Caco-2 (cell line): Measurements from ENCODE around the gene CSNK2A3. TPM values are rescaled to one million over a fixed set of nuclear protein-coding genes. Genes with fewer than 3 reads are reported as not detected.

ENCODE experiments used
- BruUV-seq: library from RNA; stranded (reverse); fragments of 400-500 nt; replicated peaks from 2 replicates; lab custom pipeline; 2021; lab: Mats Ljungman, UMichigan
- CTCF ChIA-PET: fragments of 300-600 bp; sonication (Branson Sonifier 250); formaldehyde crosslinking; loops from one replicate; lab custom pipeline; 2022; ENCODE audit warnings: antibody characterized with exemption; lab: Charles Lee
- POLR2A ChIA-PET: fragments of 300-600 bp; sonication (Branson Sonifier 250); formaldehyde crosslinking; loops from one replicate; lab custom pipeline; 2022; ENCODE audit warnings: antibody characterized with exemption; lab: Charles Lee
- DNase-seq, 2 experiments: peaks; one replicate each; pipeline versions ENCODE4 v3.0.0 to v3.0.0-alpha.2; 2020 to 2022
- H3K27me3 ChIP-seq: replicated peaks from 2 replicates; pipeline ENCODE4 v1.6.0; 2011; ENCODE audit warnings: low read length; ENCODE audit not compliant: control insufficient read depth, insufficient read depth
- H3K36me3 ChIP-seq: 2 replicates; pipeline ENCODE4 v1.5.1; 2011; ENCODE audit warnings: low read length; ENCODE audit not compliant: control insufficient read depth, insufficient read depth
- H3K4me1 ChIP-seq: fragments of 250-450 bp; sonication (Bioruptor Pico); 2 replicates; pipeline ENCODE4 v1.5.1; 2020; ENCODE audit warnings: mild to moderate bottlenecking
- H3K4me3 ChIP-seq: 2 replicates; pipeline ENCODE4 v1.5.1; 2011; ENCODE audit warnings: low read depth, mild to moderate bottlenecking, control low read depth, low read length
- H3K9me3 ChIP-seq: fragments of 250-450 bp; sonication (Bioruptor Pico); 2 replicates; pipeline ENCODE4 v1.5.1; 2020; ENCODE audit warnings: mild to moderate bottlenecking, moderate library complexity
- H3K27ac Mint-ChIP-seq: one replicate; pipeline ENCODE4 v1.8.0; 2022; ENCODE audit warnings: mixed read lengths; ENCODE audit not compliant: unreplicated experiment
- H3K27me3 Mint-ChIP-seq: one replicate; pipeline ENCODE4 v1.8.0; 2022; ENCODE audit warnings: mixed read lengths; ENCODE audit not compliant: insufficient read depth, unreplicated experiment
- H3K36me3 Mint-ChIP-seq: one replicate; pipeline ENCODE4 v1.8.0; 2022; ENCODE audit warnings: mild to moderate bottlenecking, mixed read lengths; ENCODE audit not compliant: insufficient read depth, unreplicated experiment
- H3K4me1 Mint-ChIP-seq: one replicate; pipeline ENCODE4 v1.8.0; 2022; ENCODE audit warnings: low read depth, mixed read lengths; ENCODE audit not compliant: unreplicated experiment
- H3K4me3 Mint-ChIP-seq: one replicate; pipeline ENCODE4 v1.8.0; 2022; ENCODE audit warnings: mild to moderate bottlenecking, moderate library complexity, mixed read lengths; ENCODE audit not compliant: unreplicated experiment
- H3K9me3 Mint-ChIP-seq: one replicate; pipeline ENCODE4 v1.8.0; 2022; ENCODE audit warnings: mixed read lengths; ENCODE audit not compliant: unreplicated experiment
- CTCF ChIP-seq, 2 experiments: fragments of 200-600 bp in 1 of 2; IDR thresholded peaks; 1 replicate in 1 of 2; 2 replicates in 1 of 2; pipeline versions ENCODE4 v1.5.1 to v1.8.0; 2011 to 2022; ENCODE audit warnings: antibody characterized with exemption in 1 of 2, control low read depth in 1 of 2, inconsistent platforms in 1 of 2, low read depth in 1 of 2, low read length in 1 of 2, mild to moderate bottlenecking in 1 of 2, moderate library complexity in 1 of 2; ENCODE audit not compliant: insufficient read depth in 1 of 2, severe bottlenecking in 1 of 2, unreplicated experiment in 1 of 2
- intact Hi-C: fragments of 100-400 bp; cut with micrococcal nuclease; formaldehyde crosslinking; loops from one replicate; pipeline ENCODE4 v1.10.0; 2022; ENCODE audit not compliant: unreplicated experiment
- total RNA-seq: library from RNA; stranded (reverse); gene quantifications from 2 replicates; pipeline ENCODE4 v1.2.3, GENCODE V29; 2022

The CSNK2A3 gene
- total RNA-seq, 1 experiment from 2014 or later: 0.75 TPM

- no peak for TF ChIP-seq CTCF (IDR thresholded peaks at IDR 0.05; ENCODE audit: insufficient read depth in 1 of 2, low read depth in 1 of 2, low read length in 1 of 2, severe bottlenecking in 1 of 2, unreplicated experiment in 1 of 2)
- Histone ChIP-seq H3K9me3 (no peaks in the 10 kb centered on the region), H3K27me3 (no peaks in the 10 kb centered on the region), H3K4me3 (no peak overlapping the region), H3K36me3 (no peaks in the 10 kb centered on the region), H3K4me1 (0 out of 2 replicates have a peak, but pooled peaks cover 4% of the 10 kb centered on the region)
- H3K27me3 Mint-ChIP-seq: peaks cover 8% of the 10 kb centered on the region
- ChIA-PET CTCF (no interaction called here), POLR2A (no interaction called here)
- H3K36me3 Mint-ChIP-seq: no peaks in the 10 kb centered on the region
- no peak overlapping the region for H3K4me3 Mint-ChIP-seq
- DNase-seq: no peak
- no peak overlapping the region for H3K27ac Mint-ChIP-seq
- intact Hi-C loops: no loop called here
- H3K9me3 Mint-ChIP-seq: no peaks in the 10 kb centered on the region
- H3K4me1 Mint-ChIP-seq: no peaks in the 10 kb centered on the region
- no TSS peak for BruUV-seq
Measured at GRCh38 chr11:11322101-11322500, 30.9 kb downstream of the CSNK2A3 start.

- no peak overlapping the region for H3K4me3 ChIP-seq
- DNase-seq: no peak
- Mint-ChIP-seq H3K4me1 (no peaks in the 10 kb centered on the region), H3K27me3 (peaks cover 8% of the 10 kb centered on the region), H3K36me3 (no peaks in the 10 kb centered on the region), H3K9me3 (no peaks in the 10 kb centered on the region), H3K4me3 (no peak overlapping the region), H3K27ac (no peak overlapping the region)
- CTCF ChIA-PET: no interaction called here
- H3K36me3 ChIP-seq: no peaks in the 10 kb centered on the region
- TF ChIP-seq CTCF (IDR thresholded peaks at IDR 0.05; ENCODE audit: insufficient read depth in 1 of 2, low read depth in 1 of 2, low read length in 1 of 2, severe bottlenecking in 1 of 2, unreplicated experiment in 1 of 2): no peak
- POLR2A ChIA-PET: no interaction called here
- BruUV-seq: no TSS peak
- intact Hi-C loops: no loop called here
- no peaks in the 10 kb centered on the region for H3K9me3 ChIP-seq
- 0 out of 2 replicates have a peak, but pooled peaks cover 4% of the 10 kb centered on the region for H3K4me1 ChIP-seq
- no peaks in the 10 kb centered on the region for H3K27me3 ChIP-seq
Measured at GRCh38 chr11:11320825-11321224, 32.2 kb downstream of the CSNK2A3 start.

GRCh38 chr11:11318961-11319360 is 34.1 kb downstream of the CSNK2A3 start:
- Histone ChIP-seq H3K4me1 (0 out of 2 replicates have a peak, but pooled peaks cover 4% of the 10 kb centered on the region), H3K4me3 (no peak overlapping the region), H3K36me3 (no peaks in the 10 kb centered on the region), H3K9me3 (no peaks in the 10 kb centered on the region), H3K27me3 (no peaks in the 10 kb centered on the region)
- no peak overlapping the region for H3K27ac Mint-ChIP-seq
- ChIA-PET CTCF (no interaction called here), POLR2A (no interaction called here)
- no peak overlapping the region for H3K4me3 Mint-ChIP-seq
- DNase-seq: no peak
- intact Hi-C loops: no loop called here
- no peaks in the 10 kb centered on the region for H3K36me3 Mint-ChIP-seq
- no peak for TF ChIP-seq CTCF (IDR thresholded peaks at IDR 0.05; ENCODE audit: insufficient read depth in 1 of 2, low read depth in 1 of 2, low read length in 1 of 2, severe bottlenecking in 1 of 2, unreplicated experiment in 1 of 2)
- H3K9me3 Mint-ChIP-seq: no peaks in the 10 kb centered on the region
- H3K4me1 Mint-ChIP-seq: no peaks in the 10 kb centered on the region
- H3K27me3 Mint-ChIP-seq: peaks cover 8% of the 10 kb centered on the region
- no TSS peak for BruUV-seq
